HEK293T (cell line): ENCODE data around the gene SAA2.

Experiments
- CTCF ChIA-PET: fragments of 350-600 bp; formaldehyde crosslinking; extraction: SDS; loops from one replicate; lab custom pipeline; 2021; ENCODE audit warnings: antibody characterized with exemption, inconsistent platforms; lab: Yijun Ruan, JAX
- POLR2A ChIA-PET: fragments of 350-600 bp; formaldehyde crosslinking; extraction: SDS; loops from one replicate; lab custom pipeline; 2020; ENCODE audit warnings: antibody characterized with exemption, inconsistent platforms; lab: Yijun Ruan, JAX
- DNase-seq: peaks from one replicate; pipeline ENCODE4 v3.0.0; 2012; ENCODE audit warnings: mixed read lengths; ENCODE audit errors: extremely low spot score
- ARNT ChIP-seq: fragments of 450-650 bp; IDR thresholded peaks from 2 replicates; pipeline ENCODE4 v1.6.1; 2017; ENCODE audit warnings: mild to moderate bottlenecking
- BHLHE40 ChIP-seq: fragments of 450-650 bp; IDR thresholded peaks from 2 replicates; pipeline ENCODE4 v1.6.1; 2016; ENCODE audit warnings: mild to moderate bottlenecking, moderate library complexity, borderline replicate concordance
- CTBP1 ChIP-seq: fragments of 450-650 bp; IDR thresholded peaks from 2 replicates; pipeline ENCODE4 v1.6.1; 2016; ENCODE audit warnings: borderline replicate concordance
- ELF4 ChIP-seq: fragments of 450-650 bp; IDR thresholded peaks from 2 replicates; pipeline ENCODE4 v1.6.1; 2017; ENCODE audit warnings: antibody characterized with exemption
- FOXA1 ChIP-seq: fragments of 450-650 bp; IDR thresholded peaks from 2 replicates; pipeline ENCODE4 v1.6.1; 2016; ENCODE audit warnings: mild to moderate bottlenecking
- FOXK2 ChIP-seq: fragments of 450-650 bp; IDR thresholded peaks from 2 replicates; pipeline ENCODE4 v1.6.1; 2016; ENCODE audit warnings: mild to moderate bottlenecking
- FOXM1 ChIP-seq: fragments of 450-650 bp; IDR thresholded peaks from 2 replicates; pipeline ENCODE4 v1.6.1; 2017; ENCODE audit warnings: mild to moderate bottlenecking, borderline replicate concordance
- HDGF ChIP-seq: fragments of 450-650 bp; IDR thresholded peaks from 2 replicates; pipeline ENCODE4 v1.6.1; 2017; ENCODE audit warnings: antibody characterized with exemption, borderline replicate concordance
- L3MBTL2 ChIP-seq: fragments of 450-650 bp; conservative IDR thresholded peaks from 2 replicates; pipeline ENCODE4 v1.6.1; 2016; ENCODE audit warnings: mild to moderate bottlenecking
- LEF1 ChIP-seq: fragments of 450-650 bp; IDR thresholded peaks from 2 replicates; pipeline ENCODE4 v1.6.1; 2017; ENCODE audit warnings: mild to moderate bottlenecking, borderline replicate concordance
- NFRKB ChIP-seq: fragments of 450-650 bp; IDR thresholded peaks from 2 replicates; pipeline ENCODE4 v1.6.1; 2016; ENCODE audit warnings: mild to moderate bottlenecking, moderate library complexity
- PKNOX1 ChIP-seq: fragments of 450-650 bp; IDR thresholded peaks from 2 replicates; pipeline ENCODE4 v1.6.1; 2016
- SP1 ChIP-seq: fragments of 450-650 bp; IDR thresholded peaks from 2 replicates; pipeline ENCODE4 v1.6.1; 2017
- SUZ12 ChIP-seq: fragments of 450-650 bp; IDR thresholded peaks from 2 replicates; pipeline ENCODE4 v1.6.1; 2016; ENCODE audit warnings: mild to moderate bottlenecking
- TARDBP ChIP-seq: fragments of 450-650 bp; IDR thresholded peaks from 2 replicates; pipeline ENCODE4 v1.6.1; 2016
- ZNF384 ChIP-seq: fragments of 450-650 bp; IDR thresholded peaks from 2 replicates; pipeline ENCODE4 v1.6.1; 2016

SAA2 gene

GRCh38 chr11:18248561-18248960, at the start of gene SAA2:
Gene SAA2, minus strand, starts transcription at chr11:18248668. Its CDS starts 657 bp downstream, at chr11:18248011.
- DNase-seq, result no peak
- CTCF ChIA-PET, result no interaction called here
- TF ChIP-seq FOXM1 (no peak), ELF4 (no peak), HDGF (no peak), LEF1 (no peak), FOXK2 (no peak), PKNOX1 (no peak), CTBP1 (no peak), SUZ12 (no peak), BHLHE40 (no peak), TARDBP (no peak), SP1 (no peak), L3MBTL2 (no peak), NFRKB (no peak), ARNT (no peak), ZNF384 (no peak), FOXA1 (no peak)
- POLR2A ChIA-PET, result no interaction called here

GRCh38 chr11:18295316-18295715, 46.8 kb upstream of the SAA2 start:
- CTCF ChIA-PET, result no interaction called here
- POLR2A ChIA-PET, result no interaction called here
- DNase-seq, result no peak
- TF ChIP-seq SUZ12 (no peak), NFRKB (no peak), ARNT (no peak), FOXK2 (no peak), HDGF (no peak), BHLHE40 (no peak), FOXM1 (no peak), TARDBP (no peak), SP1 (no peak), ELF4 (no peak)

- TF ChIP-seq TARDBP (no peak), ZNF384 (no peak), NFRKB (no peak), L3MBTL2 (no peak), HDGF (no peak), BHLHE40 (no peak)
- CTCF ChIA-PET, result no interaction called here
- POLR2A ChIA-PET, result no interaction called here
- no peak for DNase-seq
These were observed 46.4 kb upstream of the SAA2 start for GRCh38 chr11:18294862-18295261.

GRCh38 chr11:18288911-18289310, 40.4 kb upstream of the SAA2 start:
- ChIA-PET POLR2A (interaction anchor here (1.3 kb wide), 1 partner anchor 33 kb away, joined by 3 read pairs; the partner anchor contains the start of gene HPS5), CTCF (no interaction called here)
- DNase-seq, result no peak
- no peak for TF ChIP-seq SUZ12
- no peak for TF ChIP-seq SP1
- no peak for TF ChIP-seq FOXM1
- no peak for TF ChIP-seq FOXA1
- no peak for TF ChIP-seq CTBP1
- no peak for TF ChIP-seq PKNOX1
- no peak for TF ChIP-seq HDGF
- TF ChIP-seq LEF1, result no peak
- TF ChIP-seq ZNF384, result no peak
- TF ChIP-seq L3MBTL2, result no peak
- TF ChIP-seq TARDBP, result no peak
- TF ChIP-seq ELF4, result no peak
- no peak for TF ChIP-seq BHLHE40
- no peak for TF ChIP-seq FOXK2
- no peak for TF ChIP-seq ARNT
- TF ChIP-seq NFRKB, result no peak

- ChIA-PET POLR2A (no interaction called here), CTCF (no interaction called here)
- TF ChIP-seq ELF4 (no peak), FOXK2 (no peak), SP1 (no peak), ARNT (no peak), L3MBTL2 (no peak), SUZ12 (no peak), BHLHE40 (no peak), LEF1 (no peak), HDGF (no peak), ZNF384 (no peak), PKNOX1 (no peak), CTBP1 (no peak), TARDBP (no peak), FOXA1 (no peak), FOXM1 (no peak), NFRKB (no peak)
- no peak for DNase-seq
These were observed 37.4 kb upstream of the SAA2 start for GRCh38 chr11:18285841-18286240.

GRCh38 chr11:18282626-18283025, 34.2 kb upstream of the SAA2 start:
- ChIA-PET POLR2A (no interaction called here), CTCF (interaction anchor here (0.7 kb wide), 1 partner anchor 631 kb away, joined by 3 read pairs; no protein-coding TSS in a partner anchor)
- no peak for DNase-seq
- TF ChIP-seq FOXK2 (no peak), ARNT (no peak), TARDBP (no peak), L3MBTL2 (no peak), BHLHE40 (no peak), CTBP1 (no peak), SUZ12 (no peak)
